Endothelial cell of umbilical vein (primary cell): ENCODE data around the gene RHOBTB1. TPM values are rescaled to one million over a fixed set of nuclear protein-coding genes. Genes with fewer than 3 reads are reported as not detected.

ENCODE experiments used
- BruUV-seq: library from RNA; stranded (reverse); fragments of 400-500 nt; replicated peaks from 2 replicates; lab custom pipeline; 2021; lab: Mats Ljungman, UMichigan
- CTCF ChIA-PET: fragments of 300-600, 350-600 bp; sonication (Branson Sonifier 250); formaldehyde crosslinking; loops from one replicate; lab custom pipeline; 2021; ENCODE audit warnings: antibody characterized with exemption, inconsistent platforms; lab: Charles Lee
- POLR2A ChIA-PET: fragments of 300-600, 350-600 bp; sonication (Branson Sonifier 250); formaldehyde crosslinking; loops from one replicate; lab custom pipeline; 2021; ENCODE audit warnings: antibody characterized with exemption, inconsistent platforms; lab: Charles Lee
- DNase-seq: peaks from one replicate; pipeline ENCODE4 v3.0.0-alpha.2; 2011; ENCODE audit warnings: low read depth, low spot score
- FAIRE-seq: peaks from 2 replicates; lab custom pipeline; 2011; peaks lifted over from hg19 to GRCh38; lab: Jason Lieb, UNC
- H2AFZ ChIP-seq: 2 replicates; pipeline ENCODE4 v1.6.0; 2012; ENCODE audit warnings: low read depth, low read length, control low read depth, inconsistent platforms
- H3K27ac ChIP-seq: 2 replicates; pipeline ENCODE4 v1.5.1; 2011; ENCODE audit warnings: low read depth, mild to moderate bottlenecking, control low read depth, low read length, moderate library complexity; ENCODE audit not compliant: insufficient read depth
- H3K27me3 ChIP-seq, 2 experiments: 2 replicates each; pipeline versions ENCODE4 v1.6.0 to v1.6.1; 2011; ENCODE audit warnings: low read length in 2 of 2, mixed read lengths in 1 of 2; ENCODE audit not compliant: control insufficient read depth in 2 of 2, insufficient read depth in 2 of 2
- H3K36me3 ChIP-seq, 2 experiments: 2 replicates in 1 of 2; 3 replicates in 1 of 2; pipeline ENCODE4 v1.5.1; 2011; ENCODE audit warnings: low read length in 2 of 2, mild to moderate bottlenecking in 1 of 2, moderate library complexity in 1 of 2; ENCODE audit not compliant: control insufficient read depth in 2 of 2, insufficient read depth in 2 of 2; ENCODE audit errors: extremely low read depth in 1 of 2
- H3K4me1 ChIP-seq: 3 replicates; pipeline ENCODE4 v1.5.1; 2011; ENCODE audit warnings: mild to moderate bottlenecking, low read length; ENCODE audit not compliant: control insufficient read depth, insufficient read depth; ENCODE audit errors: extremely low read depth
- H3K4me2 ChIP-seq: 2 replicates; pipeline ENCODE4 v1.6.1; 2011; ENCODE audit warnings: low read length, control low read depth, mixed read lengths; ENCODE audit not compliant: insufficient read depth
- H3K4me3 ChIP-seq, 3 experiments: fragments of 200-600 bp in 1 of 3; sonication (generic), shearing (Covaris generic) in 1 of 3; replicated peaks in 1 of 3; 2 replicates each; pipeline ENCODE4 v1.5.1; 2011 to 2016; ENCODE audit warnings: control low read depth in 3 of 3, low read length in 3 of 3, mild to moderate bottlenecking in 2 of 3, inconsistent platforms in 1 of 3, low read depth in 1 of 3, moderate library complexity in 1 of 3; ENCODE audit not compliant: insufficient read depth in 1 of 3
- H3K79me2 ChIP-seq: 2 replicates; pipeline ENCODE4 v1.6.0; 2012; ENCODE audit warnings: low read length, inconsistent platforms; ENCODE audit not compliant: control insufficient read depth, insufficient read depth
- H3K9ac ChIP-seq: replicated peaks from 2 replicates; pipeline ENCODE3; 2011; ENCODE audit warnings: low read length, control low read depth; ENCODE audit not compliant: insufficient read depth; ENCODE audit errors: extremely low read depth
- H3K9me1 ChIP-seq: replicated peaks from 3 replicates; pipeline ENCODE4 v1.6.0; 2011; ENCODE audit warnings: mild to moderate bottlenecking, low read length; ENCODE audit not compliant: control insufficient read depth, insufficient read depth; ENCODE audit errors: extremely low read depth
- H3K9me3 ChIP-seq: replicated peaks from 2 replicates; pipeline ENCODE4 v1.5.1; 2012; ENCODE audit warnings: low read length, inconsistent platforms; ENCODE audit not compliant: control insufficient read depth, insufficient read depth
- H4K20me1 ChIP-seq: replicated peaks from 2 replicates; pipeline ENCODE3; 2011; ENCODE audit warnings: mild to moderate bottlenecking, low read length; ENCODE audit not compliant: control insufficient read depth, insufficient read depth; ENCODE audit errors: extremely low read depth
- EZH2 ChIP-seq: IDR thresholded peaks from 2 replicates; pipeline ENCODE4 v1.6.1; 2012; ENCODE audit warnings: borderline replicate concordance, low read depth, mild to moderate bottlenecking, moderate library complexity, low read length, inconsistent platforms; ENCODE audit not compliant: severe bottlenecking
- FOS ChIP-seq: IDR thresholded peaks from 2 replicates; pipeline ENCODE4 v1.6.1; 2011; ENCODE audit warnings: mild to moderate bottlenecking, low read length, moderate library complexity, borderline replicate concordance; ENCODE audit not compliant: insufficient read depth
- GATA2 ChIP-seq: IDR thresholded peaks from 2 replicates; pipeline ENCODE4 v1.7.0; 2011; ENCODE audit warnings: low read depth, mild to moderate bottlenecking, moderate library complexity, mixed read lengths, low read length; ENCODE audit not compliant: insufficient read length, insufficient read depth
- JUN ChIP-seq: IDR thresholded peaks from 2 replicates; pipeline ENCODE4 v1.6.1; 2011; ENCODE audit warnings: borderline replicate concordance, low read depth; ENCODE audit not compliant: insufficient read length, insufficient read depth
- MAX ChIP-seq: IDR thresholded peaks from 2 replicates; pipeline ENCODE4 v1.6.1; 2011; ENCODE audit not compliant: insufficient read depth, insufficient read length
- MYC ChIP-seq: IDR thresholded peaks from one replicate; pipeline ENCODE4 v1.6.1; 2011; ENCODE audit warnings: mild to moderate bottlenecking, low read depth, low read length
- POLR2A ChIP-seq: IDR thresholded peaks from 2 replicates; pipeline ENCODE4 v1.6.1; 2012; ENCODE audit warnings: low read depth, mild to moderate bottlenecking, control low read depth, low read length
- POLR2AphosphoS5 ChIP-seq: IDR thresholded peaks from 2 replicates; pipeline ENCODE4 v1.6.1; 2012; ENCODE audit warnings: low read depth, mild to moderate bottlenecking, control low read depth, low read length, moderate library complexity; ENCODE audit not compliant: insufficient read depth
- dilution Hi-C: fragments of 300-500 bp; cut with MboI; formaldehyde crosslinking; loops from one replicate; pipeline ENCODE4 v1.15.0; 2019; ENCODE audit warnings: low sequenced_read_pairs; ENCODE audit not compliant: extremely low pct_ligation_motif_present
- intact Hi-C: fragments of 100-400 bp; cut with micrococcal nuclease; formaldehyde crosslinking; loops from one replicate; pipeline ENCODE4 v1.10.0; 2022
- polyA plus RNA-seq, 4 experiments: library from polyadenylated mRNA; depleted of rRNA in 3 of 4; stranded (reverse) in 3 of 4; unstranded in 1 of 4; fragments of >200 nt; gene quantifications; 2 replicates each; pipeline versions ENCODE4 v1.2.1 to v1.2.3, GENCODE V29; 2011 to 2012; ENCODE audit warnings: missing spikeins in 1 of 4
- total RNA-seq: library from RNA; stranded (reverse); gene quantifications from 2 replicates; pipeline ENCODE4 v1.2.3, GENCODE V29; 2021
- TF ChIP-seq, protein P1 (sequence below), 2 donors: IDR thresholded peaks; 1 replicate in 1 of 2; 2 replicates in 1 of 2; pipeline ENCODE4 v1.5.1; 2011; ENCODE audit warnings: low read length in 2 of 2, mild to moderate bottlenecking in 2 of 2, moderate library complexity in 2 of 2, control low read depth in 1 of 2, inconsistent platforms in 1 of 2, low read depth in 1 of 2; ENCODE audit not compliant: insufficient read depth in 1 of 2; ENCODE audit errors: extremely low read depth in 1 of 2

Gene RHOBTB1
- total and polyA plus RNA-seq, 2 donors (not counting 3 experiments of a cell fraction or from before 2014, with no cell fraction given): 21.2 to 31.0 TPM

GRCh38 chr10:60976687-60977086, 32.7 kb upstream of the RHOBTB1 start:
- intact Hi-C loops (loop anchor here (10.0 kb wide), 1 partner anchor 1258 kb away; no protein-coding TSS in a partner anchor), dilution Hi-C loops (no loop called here)
- Histone ChIP-seq H3K27me3 (no peaks in the 10 kb centered on the region), H4K20me1 (no peaks in the 10 kb centered on the region), H3K4me1 (peaks cover 41% of the 10 kb centered on the region), H2AFZ (no peak overlapping the region), H3K4me3 (no peak overlapping the region), H3K9ac (no peak overlapping the region), H3K79me2 (no peaks in the 10 kb centered on the region), H3K4me2 (no peak overlapping the region), H3K9me1 (no peaks in the 10 kb centered on the region), H3K27ac (no peak overlapping the region), H3K36me3 (no peaks in the 10 kb centered on the region), H3K9me3 (no peaks in the 10 kb centered on the region)
- DNase-seq: no peak
- ChIA-PET CTCF (interaction anchor here (0.8 to 1.3 kb wide), 2 partner anchors 12 to 156 kb away, joined by 4 to 5 read pairs; no protein-coding TSS in a partner anchor), POLR2A (no interaction called here)
- FAIRE-seq: no peak
- no peak for TF ChIP-seq JUN
- TF ChIP-seq MAX: no peak
- TF ChIP-seq FOS: no peak
- TF ChIP-seq POLR2AphosphoS5: no peak
- TF ChIP-seq, protein P1, sequence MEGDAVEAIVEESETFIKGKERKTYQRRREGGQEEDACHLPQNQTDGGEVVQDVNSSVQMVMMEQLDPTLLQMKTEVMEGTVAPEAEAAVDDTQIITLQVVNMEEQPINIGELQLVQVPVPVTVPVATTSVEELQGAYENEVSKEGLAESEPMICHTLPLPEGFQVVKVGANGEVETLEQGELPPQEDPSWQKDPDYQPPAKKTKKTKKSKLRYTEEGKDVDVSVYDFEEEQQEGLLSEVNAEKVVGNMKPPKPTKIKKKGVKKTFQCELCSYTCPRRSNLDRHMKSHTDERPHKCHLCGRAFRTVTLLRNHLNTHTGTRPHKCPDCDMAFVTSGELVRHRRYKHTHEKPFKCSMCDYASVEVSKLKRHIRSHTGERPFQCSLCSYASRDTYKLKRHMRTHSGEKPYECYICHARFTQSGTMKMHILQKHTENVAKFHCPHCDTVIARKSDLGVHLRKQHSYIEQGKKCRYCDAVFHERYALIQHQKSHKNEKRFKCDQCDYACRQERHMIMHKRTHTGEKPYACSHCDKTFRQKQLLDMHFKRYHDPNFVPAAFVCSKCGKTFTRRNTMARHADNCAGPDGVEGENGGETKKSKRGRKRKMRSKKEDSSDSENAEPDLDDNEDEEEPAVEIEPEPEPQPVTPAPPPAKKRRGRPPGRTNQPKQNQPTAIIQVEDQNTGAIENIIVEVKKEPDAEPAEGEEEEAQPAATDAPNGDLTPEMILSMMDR (IDR thresholded peaks at IDR 0.05; ENCODE audit: extremely low read depth in 1 of 2, insufficient read depth in 1 of 2, low read depth in 1 of 2, low read length in 2 of 2): no peak
- TF ChIP-seq MYC: no peak
- no peak for TF ChIP-seq POLR2A
- TF ChIP-seq EZH2: no peak
- TF ChIP-seq GATA2: no peak
- BruUV-seq: no TSS peak
